Activated CD8-positive, alpha-beta T cell treated with anti-CD3 and anti-CD28 coated beads for 36 hours (primary cell): ENCODE measurements around the gene LCOR. TPM values are rescaled to one million over a fixed set of nuclear protein-coding genes. Genes with fewer than 3 reads are reported as not detected.
"Not testable (repeated sequence)": the region's sequence is repeated elsewhere in the genome, so short reads cannot be mapped to it uniquely, and the experiment has no call there.

Source experiments
- ATAC-seq: fragments of 200-7000 bp; cut with Tn5 transposase; one replicate; pipeline ENCODE4 v1.10.0; 2021; ENCODE audit warnings: mild to moderate bottlenecking, moderate library complexity
- CTCF ChIA-PET: fragments of 350-600 bp; sonication (Branson Sonifier 250); formaldehyde crosslinking; loops from one replicate; lab custom pipeline; 2021; ENCODE audit warnings: antibody characterized with exemption; lab: Charles Lee
- POLR2A ChIA-PET: fragments of 350-600 bp; sonication (Branson Sonifier 250); formaldehyde crosslinking; loops from one replicate; lab custom pipeline; 2021; ENCODE audit warnings: antibody characterized with exemption; lab: Charles Lee
- DNase-seq: peaks from one replicate; pipeline ENCODE4 v3.0.0-alpha.2; 2020
- H3K27ac Mint-ChIP-seq: one replicate; pipeline ENCODE4 v1.8.0; 2021; ENCODE audit warnings: mild to moderate bottlenecking, mixed read lengths
- H3K27me3 Mint-ChIP-seq: one replicate; pipeline ENCODE4 v1.8.0; 2021; ENCODE audit warnings: mixed read lengths
- H3K36me3 Mint-ChIP-seq: one replicate; pipeline ENCODE4 v1.8.0; 2021; ENCODE audit warnings: low read depth, mixed read lengths
- H3K4me1 Mint-ChIP-seq: one replicate; pipeline ENCODE4 v1.8.0; 2021; ENCODE audit warnings: low read depth, mixed read lengths
- H3K4me3 Mint-ChIP-seq: one replicate; pipeline ENCODE4 v1.8.0; 2021; ENCODE audit warnings: mild to moderate bottlenecking, moderate library complexity, mixed read lengths
- H3K9me3 Mint-ChIP-seq: one replicate; pipeline ENCODE4 v1.8.0; 2021; ENCODE audit warnings: mixed read lengths
- intact Hi-C: fragments of 100-400 bp; cut with micrococcal nuclease; formaldehyde crosslinking; loops from one replicate; pipeline ENCODE4 v1.10.0; 2022
- total RNA-seq, 2 experiments: library from RNA; stranded (reverse); gene quantifications; one replicate each; pipeline ENCODE4 v1.2.3, GENCODE V29; 2021
- TF ChIP-seq, protein P1 (sequence below): fragments of 200-600 bp; IDR thresholded peaks from one replicate; pipeline ENCODE4 v1.8.0; 2022; ENCODE audit warnings: antibody characterized with exemption, mild to moderate bottlenecking

The LCOR gene
- total RNA-seq, 2 experiments from 2014 or later = 20.6 to 24.3 TPM

GRCh38 chr10:96794836-96795733 lies 37.0 kb upstream of the LCOR start:
- TF ChIP-seq, protein P1, sequence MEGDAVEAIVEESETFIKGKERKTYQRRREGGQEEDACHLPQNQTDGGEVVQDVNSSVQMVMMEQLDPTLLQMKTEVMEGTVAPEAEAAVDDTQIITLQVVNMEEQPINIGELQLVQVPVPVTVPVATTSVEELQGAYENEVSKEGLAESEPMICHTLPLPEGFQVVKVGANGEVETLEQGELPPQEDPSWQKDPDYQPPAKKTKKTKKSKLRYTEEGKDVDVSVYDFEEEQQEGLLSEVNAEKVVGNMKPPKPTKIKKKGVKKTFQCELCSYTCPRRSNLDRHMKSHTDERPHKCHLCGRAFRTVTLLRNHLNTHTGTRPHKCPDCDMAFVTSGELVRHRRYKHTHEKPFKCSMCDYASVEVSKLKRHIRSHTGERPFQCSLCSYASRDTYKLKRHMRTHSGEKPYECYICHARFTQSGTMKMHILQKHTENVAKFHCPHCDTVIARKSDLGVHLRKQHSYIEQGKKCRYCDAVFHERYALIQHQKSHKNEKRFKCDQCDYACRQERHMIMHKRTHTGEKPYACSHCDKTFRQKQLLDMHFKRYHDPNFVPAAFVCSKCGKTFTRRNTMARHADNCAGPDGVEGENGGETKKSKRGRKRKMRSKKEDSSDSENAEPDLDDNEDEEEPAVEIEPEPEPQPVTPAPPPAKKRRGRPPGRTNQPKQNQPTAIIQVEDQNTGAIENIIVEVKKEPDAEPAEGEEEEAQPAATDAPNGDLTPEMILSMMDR = no peak
- no peak overlapping the region for H3K27ac Mint-ChIP-seq
- ATAC-seq (no peak), DNase-seq (no peak)
- intact Hi-C loops = no loop called here
- ChIA-PET CTCF (interaction anchor here (0.7 to 1.4 kb wide), 3 partner anchors 31 to 242 kb away, joined by 3 read pairs; no protein-coding TSS in a partner anchor), POLR2A (no interaction called here)
- H3K9me3 Mint-ChIP-seq = no peaks in the 10 kb centered on the region
- no peak overlapping the region for H3K4me3 Mint-ChIP-seq
- H3K27me3 Mint-ChIP-seq = peaks cover 10% of the 10 kb centered on the region
- no peaks in the 10 kb centered on the region for H3K4me1 Mint-ChIP-seq
- H3K36me3 Mint-ChIP-seq = no peaks in the 10 kb centered on the region

GRCh38 chr10:96797485-96797884 lies 34.6 kb upstream of the LCOR start:
- no peaks in the 10 kb centered on the region for H3K9me3 Mint-ChIP-seq
- intact Hi-C loops = no loop called here
- no peak overlapping the region for H3K27ac Mint-ChIP-seq
- TF ChIP-seq, protein P1 = no peak
- ATAC-seq (no peak), DNase-seq (no peak)
- H3K27me3 Mint-ChIP-seq = peaks cover 3% of the 10 kb centered on the region
- CTCF ChIA-PET = no interaction called here
- H3K36me3 Mint-ChIP-seq = no peaks in the 10 kb centered on the region
- no peak overlapping the region for H3K4me3 Mint-ChIP-seq
- no peaks in the 10 kb centered on the region for H3K4me1 Mint-ChIP-seq
- POLR2A ChIA-PET = no interaction called here

DNA sequence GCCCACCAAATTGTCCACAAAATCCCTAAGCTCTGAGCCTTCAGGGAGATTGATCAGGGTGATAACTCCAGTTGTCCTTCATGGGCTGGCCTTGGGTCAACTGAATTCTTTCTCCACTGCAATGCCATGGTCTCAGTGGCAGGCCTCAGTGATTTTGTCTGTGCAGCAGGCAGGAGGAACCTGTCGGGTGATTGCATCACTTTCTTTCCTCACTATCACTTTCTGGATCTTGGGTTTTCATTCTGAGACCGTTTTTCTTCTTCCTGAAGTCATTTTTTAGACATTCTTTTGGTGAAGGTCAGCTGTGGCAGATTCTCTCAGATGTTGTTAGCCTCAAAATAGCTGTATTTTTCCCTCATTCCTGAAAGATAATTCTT lies 28.8 kb upstream of the LCOR start:
- ChIA-PET CTCF (no interaction called here), POLR2A (no interaction called here)
- no peaks in the 10 kb centered on the region for H3K4me1 Mint-ChIP-seq
- no peak for ATAC-seq
- no peak overlapping the region for H3K4me3 Mint-ChIP-seq
- H3K27ac Mint-ChIP-seq = no peak overlapping the region
- TF ChIP-seq, protein P1 = no peak
- DNase-seq = no peak
- intact Hi-C loops = no loop called here
- H3K9me3 Mint-ChIP-seq = no peaks in the 10 kb centered on the region
- H3K27me3 Mint-ChIP-seq = peaks cover 5% of the 10 kb centered on the region
- H3K36me3 Mint-ChIP-seq = no peaks in the 10 kb centered on the region

GRCh38 chr10:96814264-96814663 lies 17.8 kb upstream of the LCOR start:
- peaks cover 9% of the 10 kb centered on the region for H3K27me3 Mint-ChIP-seq
- intact Hi-C loops = no loop called here
- no peak overlapping the region for H3K27ac Mint-ChIP-seq
- ChIA-PET POLR2A (interaction anchor here (0.6 kb wide), 2 partner anchors 90 to 171 kb away, joined by 3 to 4 read pairs; no protein-coding TSS in a partner anchor), CTCF (interaction anchor here (1.4 kb wide), 1 partner anchor 223 kb away, joined by 5 read pairs; no protein-coding TSS in a partner anchor)
- H3K4me3 Mint-ChIP-seq = no peak overlapping the region
- no peaks in the 10 kb centered on the region for H3K9me3 Mint-ChIP-seq
- DNase-seq (no peak), ATAC-seq (no peak)
- TF ChIP-seq, protein P1 = no peak
- H3K4me1 Mint-ChIP-seq = no peaks in the 10 kb centered on the region
- no peaks in the 10 kb centered on the region for H3K36me3 Mint-ChIP-seq

DNA sequence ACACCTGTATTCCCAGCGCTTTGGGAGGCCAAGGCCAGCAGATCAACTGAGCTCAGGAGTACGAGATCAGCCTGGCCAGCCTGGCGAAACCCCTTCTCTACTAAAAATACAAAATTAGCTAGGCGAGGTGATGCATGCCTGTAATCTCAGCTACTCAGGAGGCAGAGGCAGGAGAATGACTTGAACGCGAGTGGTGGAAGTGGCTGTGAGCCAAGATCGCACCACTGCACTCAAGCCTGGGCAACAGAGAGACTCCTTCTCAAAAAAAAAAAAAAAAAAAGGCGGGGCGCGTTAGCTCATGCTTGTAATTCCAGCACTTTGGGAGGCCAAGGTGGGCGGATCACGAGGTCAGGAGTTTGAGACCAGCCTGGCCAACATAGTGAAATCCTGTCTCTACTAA lies 13.1 kb upstream of the LCOR start:
- H3K4me3 Mint-ChIP-seq, H3K4me1 Mint-ChIP-seq, H3K27ac Mint-ChIP-seq, DNase-seq, ATAC-seq, CTCF ChIA-PET, POLR2A ChIA-PET, H3K36me3 Mint-ChIP-seq, H3K27me3 Mint-ChIP-seq, intact Hi-C loops, H3K9me3 Mint-ChIP-seq: not testable (repeated sequence)
